ENCODE measurements around the gene CD151.

The CD151 gene

DNA sequence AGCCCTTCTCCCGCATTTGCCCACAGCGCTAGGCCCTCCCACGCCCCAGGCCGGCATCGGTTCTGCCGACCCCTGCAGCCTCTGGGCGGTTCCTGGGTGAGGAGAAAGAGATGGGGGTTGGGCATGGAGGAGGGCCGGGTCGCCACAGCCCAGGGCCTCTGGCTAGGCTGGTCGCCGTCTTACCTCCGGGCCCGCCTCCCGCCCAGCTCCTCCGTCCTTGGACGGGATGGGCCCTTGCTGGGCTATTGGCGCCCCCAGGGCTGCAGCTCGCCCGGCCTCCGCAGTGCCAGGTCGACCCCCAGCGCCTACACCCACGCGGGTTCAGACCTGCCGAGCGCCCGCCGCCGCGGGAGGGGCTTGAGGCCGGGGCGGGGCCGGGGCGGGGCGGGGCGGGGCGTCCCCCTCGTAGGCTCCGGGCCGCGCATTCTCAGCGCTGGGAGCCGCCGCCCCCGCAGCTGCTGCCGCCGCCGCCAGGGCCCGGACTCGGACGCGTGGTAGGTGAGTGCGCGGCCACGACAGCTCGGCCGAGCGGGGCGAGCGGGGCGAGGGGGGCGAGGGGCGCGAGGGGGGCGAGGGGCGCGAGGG is at the start of gene CD151:
Gene CD151, plus strand, starts transcription at position 424 of the 585 bp plus-strand sequence. CDS start 3,118 bp downstream, outside the sequence.
- peak; percentile 51 for DNase-seq

DNA sequence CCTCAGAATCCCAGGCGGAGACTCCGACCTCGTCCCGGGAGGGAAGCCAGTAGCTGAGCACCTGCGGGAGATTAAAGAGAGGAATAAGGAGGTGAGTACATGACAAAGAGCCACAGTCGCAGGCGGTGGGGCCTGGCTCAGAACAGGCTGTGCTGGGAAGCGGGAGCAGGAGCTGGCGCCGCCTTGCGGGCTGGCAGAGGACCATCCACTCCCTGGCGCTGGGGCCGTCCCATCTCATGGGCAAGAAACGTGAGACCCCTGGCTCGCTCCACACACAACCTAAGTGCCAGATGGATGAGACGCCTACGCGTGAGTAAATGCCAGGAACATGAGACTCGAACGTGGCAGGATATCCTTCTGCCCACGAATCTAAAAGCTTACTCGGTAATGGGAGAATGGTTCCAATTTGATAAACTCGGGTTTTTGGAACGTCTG is 49.2 kb upstream of the CD151 start:
- DNase-seq = peak; percentile 39

DNA sequence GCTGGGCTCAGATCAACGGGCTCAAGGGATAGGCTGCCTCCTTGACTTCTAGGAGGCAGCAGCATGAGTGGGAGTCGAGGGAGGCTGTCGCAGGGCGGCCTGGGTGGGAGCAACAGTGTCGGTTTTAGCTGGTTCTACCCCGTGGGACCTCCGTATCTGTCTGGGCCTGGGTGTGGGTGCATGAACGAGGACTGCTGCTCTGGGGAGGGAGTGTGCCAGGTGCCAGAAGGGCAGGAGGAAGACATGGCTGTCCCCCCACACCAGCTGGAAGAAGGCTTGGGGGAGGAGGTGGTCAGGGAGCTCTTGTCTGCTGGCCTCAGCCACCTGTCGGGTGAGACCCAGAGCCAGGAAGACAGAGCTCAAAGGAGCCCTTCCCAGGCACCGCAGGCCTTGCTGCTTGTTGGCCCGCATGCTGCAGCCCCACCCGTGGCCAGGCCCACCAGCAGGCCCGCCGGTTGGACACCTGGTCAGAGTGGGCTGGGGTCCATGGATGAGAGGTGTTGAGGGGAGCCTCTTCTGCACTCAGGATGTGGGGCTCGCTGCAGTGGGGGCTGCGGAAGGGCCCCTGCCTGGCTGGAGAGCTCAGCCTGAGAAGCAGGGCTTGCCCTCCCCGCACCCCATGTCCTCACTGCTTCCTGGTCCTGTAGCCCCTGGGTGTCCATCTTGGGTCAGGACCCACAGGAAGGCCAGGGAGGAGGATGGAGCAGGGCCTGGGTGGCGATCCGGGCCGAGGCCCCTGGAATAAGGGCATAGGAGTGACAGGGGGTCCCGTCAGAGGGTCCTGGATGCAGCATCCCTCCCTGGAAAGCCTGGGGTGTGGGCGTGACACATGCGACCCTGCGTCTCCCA is 46.3 kb upstream of the CD151 start:
- no peak for DNase-seq

- DNase-seq = no peak
Observed at GRCh38 chr11:787084-787675, 45.6 kb upstream of the CD151 start.

GRCh38 chr11:788009-788640 is 44.6 kb upstream of the CD151 start:
- no peak for DNase-seq

GRCh38 chr11:788953-789940 is 43.5 kb upstream of the CD151 start:
- no peak for DNase-seq

DNA sequence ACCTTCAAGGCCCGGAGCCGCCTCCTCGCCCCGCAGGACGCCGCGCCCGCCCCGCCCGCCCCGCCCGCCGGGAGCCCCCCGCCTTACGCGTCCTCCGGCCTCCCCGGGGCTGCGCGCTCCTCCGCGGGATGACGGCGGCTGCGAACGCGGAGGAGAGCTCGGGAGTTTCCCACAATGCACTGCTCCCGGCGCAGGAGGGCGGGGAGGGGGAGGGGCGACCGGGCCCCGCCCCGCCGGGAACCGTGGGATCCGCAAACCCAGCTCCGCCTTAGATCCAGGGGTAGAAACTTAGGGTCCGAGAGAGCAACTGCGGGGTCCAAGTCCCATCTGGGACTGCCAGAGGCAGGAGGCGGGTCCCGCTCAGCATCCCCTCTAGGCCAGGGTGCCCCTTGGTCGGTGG is 42.8 kb upstream of the CD151 start, which contains the start of gene CEND1:
Gene CEND1, minus strand, starts transcription at position 148 of the 400 bp plus-strand sequence. CDS start 1,514 bp downstream, outside the sequence.
- peak; percentile 46 for DNase-seq

DNA sequence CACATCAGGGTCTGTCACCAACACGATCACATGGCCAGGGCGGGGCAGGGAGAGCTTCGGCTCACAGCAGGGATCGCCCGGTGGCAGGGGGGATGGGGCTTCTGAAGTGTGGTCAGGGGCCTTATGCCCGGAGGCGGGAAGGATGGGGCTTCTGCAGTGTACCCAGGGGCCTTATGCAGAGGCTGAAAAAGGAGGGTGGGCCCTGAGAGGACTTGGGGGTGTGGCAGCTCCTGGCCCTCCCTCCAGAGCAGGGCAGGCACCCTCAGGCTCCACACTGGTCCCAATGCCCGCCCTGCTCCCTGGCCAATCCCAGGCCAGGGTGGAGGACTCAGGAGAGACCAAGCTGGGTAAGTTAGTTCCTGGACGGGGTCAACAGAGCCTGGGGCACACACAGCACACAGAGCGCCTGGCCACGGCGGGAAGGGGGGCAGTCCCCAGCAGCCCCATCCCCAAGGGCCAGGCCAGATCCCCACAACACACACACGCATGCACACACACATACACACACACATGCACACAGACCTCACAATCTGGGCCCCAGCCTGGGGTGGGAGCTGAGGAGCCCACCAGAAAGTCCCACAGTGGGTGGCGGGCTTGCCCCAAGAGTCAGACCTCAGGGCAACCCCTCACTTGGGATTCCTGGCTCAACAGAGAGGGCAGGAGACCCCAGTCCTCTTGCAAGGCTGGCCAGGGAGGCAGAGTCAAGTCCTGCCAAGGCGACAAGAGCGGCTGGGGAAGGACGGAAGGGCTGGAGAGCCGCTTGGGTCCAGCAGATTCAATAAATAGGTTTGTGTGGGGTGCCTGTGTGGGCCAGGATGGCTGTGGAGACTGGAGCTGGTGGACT is 41.8 kb upstream of the CD151 start:
- DNase-seq = no peak

GRCh38 chr11:791658-792534 is 40.9 kb upstream of the CD151 start:
- DNase-seq = no peak

DNA sequence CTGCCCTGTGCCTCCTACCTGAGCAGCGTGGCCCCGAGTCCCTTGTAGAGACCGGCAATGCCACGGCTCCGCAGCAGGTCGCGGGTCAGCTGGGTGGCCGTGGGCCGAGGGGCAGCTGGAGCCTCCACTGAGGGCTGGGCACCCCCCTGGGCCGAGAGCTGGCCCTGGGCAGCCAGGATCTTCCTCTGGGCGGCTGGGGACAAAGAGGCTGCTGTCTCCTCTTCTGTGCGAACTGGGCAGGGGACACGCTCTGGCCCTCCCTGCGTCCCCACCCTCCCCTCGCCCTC is 40.3 kb upstream of the CD151 start:
- DNase-seq = no peak

GRCh38 chr11:792873-793272 is 39.9 kb upstream of the CD151 start:
- no peak for DNase-seq

DNA sequence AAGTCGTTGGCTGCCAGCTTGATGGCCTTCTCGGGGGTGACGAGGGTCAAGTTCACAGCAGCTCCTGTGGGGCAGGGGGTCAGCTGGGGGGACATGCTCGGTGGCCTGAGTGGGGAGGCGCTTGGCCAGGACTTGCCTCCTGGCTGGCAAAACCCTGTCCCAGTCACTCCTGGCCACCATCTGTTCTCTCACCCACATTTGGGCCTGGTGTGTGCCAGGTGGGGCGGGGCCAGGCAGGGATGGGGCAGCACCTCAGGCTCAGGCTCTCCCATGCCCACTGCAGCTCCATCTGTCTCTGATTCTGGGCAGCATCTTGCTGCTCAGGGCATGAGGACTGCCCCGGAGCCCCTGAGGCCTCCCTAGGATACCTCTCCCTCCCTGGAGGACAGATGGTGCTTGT is 39.2 kb upstream of the CD151 start:
- DNase-seq = no peak

DNA sequence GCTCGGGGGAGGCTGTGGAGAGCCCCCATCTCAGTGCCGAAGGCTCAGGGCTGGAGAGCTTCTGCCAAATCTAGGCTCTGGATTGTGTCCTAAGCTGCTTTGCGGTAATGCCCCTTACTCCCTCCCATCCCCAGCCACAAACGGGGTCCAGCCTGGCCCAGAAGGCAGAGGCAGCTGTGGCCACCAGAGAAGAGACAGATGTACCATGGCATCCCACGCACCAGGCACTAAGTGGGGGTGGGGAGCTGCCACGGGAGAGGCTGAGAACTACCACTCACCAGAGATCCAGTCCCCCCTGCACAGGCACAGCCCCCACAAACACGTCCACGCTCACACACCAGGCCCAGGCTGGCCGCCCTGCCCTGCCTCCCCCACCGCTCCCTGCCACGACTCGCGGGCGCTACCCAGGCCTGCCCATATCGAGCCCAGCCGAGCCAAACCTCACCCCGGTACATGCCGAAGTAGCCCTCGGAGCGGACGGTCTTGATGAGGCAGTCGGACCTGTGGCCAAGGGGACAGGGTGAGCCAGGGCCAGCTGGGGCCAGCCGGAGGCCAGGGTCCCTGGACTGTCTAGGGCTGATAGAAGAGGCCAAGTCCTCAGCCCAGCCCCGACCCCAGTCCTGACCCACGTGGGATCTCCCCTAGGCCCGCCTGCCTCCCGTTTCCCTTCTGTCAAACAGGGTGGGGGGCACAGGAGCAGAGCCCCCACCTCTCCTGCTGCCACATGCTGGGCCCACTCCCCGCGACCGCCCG is 38.6 kb upstream of the CD151 start:
- no peak for DNase-seq

- DNase-seq = no peak
Observed at GRCh38 chr11:794766-795633, 37.8 kb upstream of the CD151 start.

- peak; percentile 82 for DNase-seq
Observed at GRCh38 chr11:795634-796564, 36.9 kb upstream of the CD151 start.

DNA sequence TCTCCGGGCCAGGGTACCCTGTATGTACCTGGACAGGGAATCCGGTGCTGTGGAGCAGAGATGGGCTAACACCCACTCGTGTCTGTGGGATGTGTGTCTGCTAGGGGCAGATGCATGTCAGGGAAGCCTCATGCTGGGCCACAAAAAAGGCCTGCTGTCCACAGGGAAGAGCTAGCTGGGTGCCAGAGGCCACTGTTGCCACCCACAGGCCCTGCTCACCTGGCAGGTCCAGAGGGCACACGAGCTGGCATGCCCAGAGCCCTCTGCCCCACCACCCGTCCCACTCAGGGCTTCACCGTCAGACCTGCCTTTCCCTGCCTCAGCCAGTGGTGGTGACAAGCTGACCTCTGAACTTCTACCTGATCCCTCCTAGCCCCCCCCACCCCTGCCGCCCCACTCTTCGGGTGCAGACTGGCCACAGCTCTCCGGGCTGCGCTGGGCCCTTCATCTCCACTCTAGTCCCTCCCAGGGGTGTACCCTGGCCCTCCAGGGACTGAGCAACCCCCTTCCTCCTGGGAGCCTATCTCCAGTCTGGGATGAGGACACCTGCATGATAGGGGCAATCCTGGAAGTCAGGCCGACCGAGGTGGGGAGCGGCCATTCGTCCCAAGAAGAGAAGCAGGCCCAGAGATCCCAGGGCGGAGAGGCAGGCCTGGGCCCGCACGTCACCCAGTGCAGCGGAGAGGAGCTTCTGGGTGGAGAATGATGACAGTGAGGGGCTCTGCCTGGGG is 36.0 kb upstream of the CD151 start:
- no peak for DNase-seq
